Fibroblast of the aortic adventitia (primary cell): ENCODE measurements around the gene MAML3. TPM values are rescaled to one million over a fixed set of nuclear protein-coding genes. Genes with fewer than 3 reads are reported as not detected.

ENCODE experiments used
- DNase-seq: peaks from one replicate; pipeline ENCODE4 v3.0.0-alpha.2; 2010; ENCODE audit warnings: low read depth
- H3K4me3 ChIP-seq: 2 replicates; pipeline ENCODE4 v1.5.1; 2011; ENCODE audit warnings: low read depth, mild to moderate bottlenecking, control low read depth, low read length, moderate library complexity
- total RNA-seq: library from RNA; depleted of rRNA; stranded (reverse); fragments of >200 nt; gene quantifications from 2 replicates; pipeline ENCODE4 v1.2.3, GENCODE V29; 2012; ENCODE audit warnings: low replicate concordance
- TF ChIP-seq, protein P1 (sequence below): IDR thresholded peaks from 2 replicates; pipeline ENCODE4 v1.5.1; 2011; ENCODE audit warnings: mild to moderate bottlenecking, low read length, control low read depth, inconsistent platforms; ENCODE audit not compliant: insufficient read depth

The MAML3 gene
- total RNA-seq, 1 donor = 4.6 TPM

DNA sequence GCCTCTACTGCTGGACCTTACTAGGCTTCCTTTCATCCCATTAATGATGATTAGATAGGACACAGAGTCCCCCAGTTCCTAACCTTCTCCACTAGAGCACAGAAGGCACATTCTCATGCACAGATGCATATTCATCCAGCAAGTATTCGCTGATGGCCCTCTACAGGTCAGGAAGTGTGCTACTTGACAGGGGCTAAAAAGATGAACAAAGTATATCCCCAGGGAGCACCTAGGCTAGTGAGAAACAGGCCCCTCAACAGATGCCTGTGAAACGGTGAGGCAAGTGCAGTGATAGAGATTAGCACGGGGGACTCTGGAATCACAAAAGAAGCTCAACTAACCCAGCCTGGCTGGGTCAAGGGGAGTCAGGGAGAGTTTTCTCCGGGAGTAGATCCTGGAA lies 392.5 kb downstream of the MAML3 start:
- TF ChIP-seq, protein P1, sequence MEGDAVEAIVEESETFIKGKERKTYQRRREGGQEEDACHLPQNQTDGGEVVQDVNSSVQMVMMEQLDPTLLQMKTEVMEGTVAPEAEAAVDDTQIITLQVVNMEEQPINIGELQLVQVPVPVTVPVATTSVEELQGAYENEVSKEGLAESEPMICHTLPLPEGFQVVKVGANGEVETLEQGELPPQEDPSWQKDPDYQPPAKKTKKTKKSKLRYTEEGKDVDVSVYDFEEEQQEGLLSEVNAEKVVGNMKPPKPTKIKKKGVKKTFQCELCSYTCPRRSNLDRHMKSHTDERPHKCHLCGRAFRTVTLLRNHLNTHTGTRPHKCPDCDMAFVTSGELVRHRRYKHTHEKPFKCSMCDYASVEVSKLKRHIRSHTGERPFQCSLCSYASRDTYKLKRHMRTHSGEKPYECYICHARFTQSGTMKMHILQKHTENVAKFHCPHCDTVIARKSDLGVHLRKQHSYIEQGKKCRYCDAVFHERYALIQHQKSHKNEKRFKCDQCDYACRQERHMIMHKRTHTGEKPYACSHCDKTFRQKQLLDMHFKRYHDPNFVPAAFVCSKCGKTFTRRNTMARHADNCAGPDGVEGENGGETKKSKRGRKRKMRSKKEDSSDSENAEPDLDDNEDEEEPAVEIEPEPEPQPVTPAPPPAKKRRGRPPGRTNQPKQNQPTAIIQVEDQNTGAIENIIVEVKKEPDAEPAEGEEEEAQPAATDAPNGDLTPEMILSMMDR = peak; percentile 18
- no peak overlapping the region for H3K4me3 ChIP-seq
- DNase-seq = no peak

DNA sequence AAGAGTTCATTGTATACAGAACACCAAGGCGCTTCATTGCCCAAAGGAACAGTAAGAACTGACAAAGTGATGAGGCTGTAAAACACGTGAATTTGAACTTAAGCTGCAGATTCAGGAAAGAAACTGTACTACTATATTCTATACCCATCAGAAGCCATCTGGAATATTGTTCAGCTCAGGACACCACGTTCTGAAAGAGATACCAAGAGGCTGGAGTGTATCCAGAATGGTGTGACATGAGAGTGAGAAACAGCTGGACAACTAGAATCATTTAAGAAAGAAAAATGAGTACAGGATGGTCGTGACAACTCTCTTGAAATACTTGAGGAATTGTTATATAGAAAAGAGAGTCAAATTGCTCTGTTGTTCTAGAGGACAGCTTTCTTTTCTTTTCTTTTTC lies 393.4 kb downstream of the MAML3 start:
- H3K4me3 ChIP-seq = no peak overlapping the region
- no peak for DNase-seq
- TF ChIP-seq, protein P1 = no peak

DNA sequence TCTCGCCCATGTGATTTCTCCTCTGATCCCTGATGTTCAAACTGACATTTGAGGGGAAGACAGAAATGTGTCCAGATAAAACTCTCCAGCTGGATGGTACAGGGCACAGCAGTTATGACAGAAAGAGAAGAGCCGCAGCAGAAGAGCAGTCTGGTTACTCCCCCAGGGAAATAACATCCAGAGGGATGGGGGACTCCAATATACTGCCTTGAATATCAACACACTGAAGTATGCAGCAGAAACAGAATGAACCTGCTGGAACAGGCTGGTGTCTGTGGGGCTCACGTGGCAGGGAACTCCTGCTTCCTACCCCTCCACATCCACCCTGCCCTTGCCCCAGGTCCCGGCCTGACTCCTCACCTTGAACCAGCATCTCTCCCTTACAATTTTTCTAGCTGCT lies 394.9 kb downstream of the MAML3 start:
- TF ChIP-seq, protein P1 = no peak
- no peak for DNase-seq
- no peak overlapping the region for H3K4me3 ChIP-seq

DNA sequence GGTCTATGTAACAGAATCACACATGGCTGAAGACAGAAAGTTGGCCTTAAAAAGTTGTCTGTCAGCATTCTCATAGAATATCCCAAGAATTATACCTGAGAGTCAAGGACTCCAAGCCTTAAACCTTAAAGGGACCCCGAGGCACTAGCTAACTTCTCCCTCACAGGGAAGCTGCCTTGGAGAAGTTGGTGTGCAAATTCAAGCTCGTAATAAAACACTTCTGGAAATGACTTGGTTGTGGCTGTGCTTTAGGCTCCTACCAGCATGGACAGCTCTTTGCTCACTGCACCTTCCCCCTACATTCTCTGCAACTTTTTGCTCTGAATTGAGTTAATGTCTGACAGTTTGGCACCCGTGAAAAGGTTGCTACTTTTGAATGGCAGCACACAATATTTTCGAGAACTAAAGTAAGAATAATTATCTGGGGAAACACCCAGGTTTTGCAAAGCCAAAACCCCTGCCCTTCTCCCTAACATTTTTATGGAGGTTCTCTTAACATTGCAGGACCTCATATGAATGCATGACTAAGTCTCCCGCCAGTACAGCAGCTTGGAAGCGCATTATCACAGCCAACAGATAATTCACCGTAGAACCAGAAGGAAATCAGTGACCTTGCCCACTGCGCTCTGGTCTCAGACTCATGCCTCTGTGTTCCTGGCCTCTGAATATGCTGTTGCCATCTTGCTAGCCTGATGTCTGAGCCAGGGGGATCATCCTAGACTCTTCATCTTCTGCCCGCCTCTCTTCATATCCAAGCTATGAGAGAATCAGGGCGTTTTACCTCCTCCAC lies 397.4 kb downstream of the MAML3 start:
- TF ChIP-seq, protein P1 = no peak

DNA sequence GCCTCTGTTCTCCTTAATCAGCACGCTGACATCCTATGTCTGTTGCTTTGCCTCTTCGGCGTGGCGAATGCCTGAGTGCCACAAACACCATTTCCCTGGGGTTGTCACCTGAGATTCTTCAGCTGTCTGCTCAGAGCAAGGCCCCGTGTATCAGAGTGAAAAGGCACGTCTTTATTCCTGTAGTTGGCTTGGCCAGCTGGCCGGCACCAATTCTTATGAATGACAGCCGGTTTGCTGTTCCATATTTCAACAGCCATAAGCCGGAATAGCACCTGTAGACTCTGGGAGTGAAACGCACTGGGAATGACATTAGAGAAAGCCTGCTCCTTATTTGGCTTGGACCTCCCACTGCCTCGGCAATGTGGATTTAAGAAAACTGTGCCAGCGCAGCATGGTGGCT lies 399.0 kb downstream of the MAML3 start:
- H3K4me3 ChIP-seq = no peak overlapping the region
- TF ChIP-seq, protein P1 = no peak
- DNase-seq = no peak

More for the DNA sequence above, 397.4 kb downstream of the MAML3 start:
- no peak for DNase-seq
- H3K4me3 ChIP-seq = no peak overlapping the region

DNA sequence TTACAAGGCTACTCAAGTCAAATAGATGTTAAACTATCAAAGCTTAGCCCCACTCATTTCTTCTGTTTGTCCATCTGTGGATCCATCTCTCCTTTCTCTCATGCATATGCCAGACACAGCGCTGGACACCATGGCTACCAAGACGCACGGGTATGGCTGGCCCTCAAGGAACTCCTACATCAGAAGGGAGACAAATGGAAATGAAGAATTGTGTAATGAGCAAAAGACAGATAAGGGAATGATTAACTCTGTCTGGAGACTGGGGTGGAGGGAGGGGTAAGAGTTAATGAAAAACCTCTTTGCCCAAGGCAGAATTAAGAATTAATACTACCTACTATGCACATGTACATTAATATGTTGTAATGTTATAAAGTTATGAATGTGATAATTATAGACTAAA lies 400.3 kb downstream of the MAML3 start:
- DNase-seq = no peak
- TF ChIP-seq, protein P1 = no peak
- no peak overlapping the region for H3K4me3 ChIP-seq
